Measurements from ENCODE around the gene CREM.
A peak's percentile ranks its signal among the peaks of the same experiment; 100 is the strongest.

CREM gene

DNA sequence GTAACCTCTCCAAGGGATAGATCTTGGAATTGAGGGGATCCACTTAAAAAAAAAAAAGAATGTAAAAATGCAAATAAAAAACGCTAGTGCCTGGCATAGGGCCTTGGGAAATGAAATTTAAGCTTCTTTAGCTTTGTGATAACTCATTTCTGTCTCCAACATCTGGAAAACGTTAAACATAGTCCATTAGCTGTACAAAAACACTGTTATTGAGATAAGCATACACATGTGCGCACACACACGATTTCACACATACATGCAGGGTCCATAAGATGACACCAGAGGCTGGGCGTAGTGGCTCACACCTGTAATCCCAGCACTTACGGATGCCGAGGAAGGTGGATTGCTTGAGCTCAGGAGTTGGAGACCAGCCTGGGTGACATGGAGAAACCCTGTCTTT lies 22.8 kb upstream of the CREM start:
- H3K27me3 ChIP-seq (ENCODE audit: insufficient read depth, low read length): no peaks in the 10 kb centered on the region
- no peak overlapping the region for H3K9ac ChIP-seq (ENCODE audit: low read depth, low read length)
- H3K27ac ChIP-seq (ENCODE audit: low read length): no peak overlapping the region
- H3K9me3 ChIP-seq (ENCODE audit: insufficient read depth, low read depth, low read length): no peaks in the 10 kb centered on the region
- no peaks in the 10 kb centered on the region for H3K4me1 ChIP-seq (ENCODE audit: insufficient read depth, low read length)
- no peaks in the 10 kb centered on the region for H3K36me3 ChIP-seq (ENCODE audit: insufficient read depth, low read depth, low read length)
- H3K4me3 ChIP-seq (ENCODE audit: low read length): no peak overlapping the region

DNA sequence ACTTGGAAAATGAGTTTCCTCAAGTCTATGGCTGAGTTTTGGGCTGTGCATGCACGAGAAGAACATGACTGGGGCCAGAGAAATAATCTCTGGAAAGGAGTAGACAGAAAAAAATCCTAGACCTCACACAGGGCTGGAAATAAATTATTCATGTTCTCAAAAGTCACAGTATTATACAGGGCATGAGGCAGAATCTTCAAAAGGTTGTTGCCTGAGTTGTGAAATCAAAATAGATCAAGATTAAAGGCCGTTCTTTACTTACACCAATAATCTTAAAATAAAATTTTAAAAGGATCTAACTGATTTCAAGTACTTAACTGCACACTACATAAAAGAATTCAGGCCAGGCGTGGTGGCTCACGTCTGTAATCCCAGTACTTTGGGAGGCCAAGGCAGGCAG lies 14.1 kb upstream of the CREM start:
- Histone ChIP-seq H3K27me3 (ENCODE audit: insufficient read depth, low read length) (no peaks in the 10 kb centered on the region), H3K36me3 (ENCODE audit: insufficient read depth, low read depth, low read length) (no peaks in the 10 kb centered on the region), H3K4me1 (ENCODE audit: insufficient read depth, low read length) (no peaks in the 10 kb centered on the region), H3K27ac (ENCODE audit: low read length) (no peak overlapping the region), H3K4me3 (ENCODE audit: low read length) (no peak overlapping the region), H3K9ac (ENCODE audit: low read depth, low read length) (no peak overlapping the region), H3K9me3 (ENCODE audit: insufficient read depth, low read depth, low read length) (no peaks in the 10 kb centered on the region)

DNA sequence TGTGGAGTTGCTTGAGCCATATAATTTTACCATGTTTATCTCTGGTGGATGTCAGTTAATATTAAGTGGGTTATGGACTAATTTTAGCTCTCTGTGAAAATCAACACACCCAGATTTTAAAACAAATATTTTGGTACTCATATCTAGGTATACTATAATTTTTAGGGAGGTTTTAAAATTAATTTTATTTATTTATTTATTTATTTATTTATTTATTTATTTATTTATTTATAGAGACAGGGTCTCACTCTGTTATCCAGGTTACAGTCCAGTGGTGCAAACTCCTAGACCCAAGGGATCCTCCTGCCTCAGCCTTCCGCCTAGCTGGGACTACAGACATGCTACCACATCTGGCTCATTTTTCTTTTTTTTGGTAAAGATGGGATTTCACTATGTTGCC lies 7.3 kb upstream of the CREM start:
- no peak overlapping the region for H3K27ac ChIP-seq (ENCODE audit: low read length)
- H3K4me3 ChIP-seq (ENCODE audit: low read length): no peak overlapping the region
- H3K9me3 ChIP-seq (ENCODE audit: insufficient read depth, low read depth, low read length): no peaks in the 10 kb centered on the region
- no peaks in the 10 kb centered on the region for H3K4me1 ChIP-seq (ENCODE audit: insufficient read depth, low read length)
- no peaks in the 10 kb centered on the region for H3K27me3 ChIP-seq (ENCODE audit: insufficient read depth, low read length)
- no peaks in the 10 kb centered on the region for H3K36me3 ChIP-seq (ENCODE audit: insufficient read depth, low read depth, low read length)
- no peak overlapping the region for H3K9ac ChIP-seq (ENCODE audit: low read depth, low read length)

DNA sequence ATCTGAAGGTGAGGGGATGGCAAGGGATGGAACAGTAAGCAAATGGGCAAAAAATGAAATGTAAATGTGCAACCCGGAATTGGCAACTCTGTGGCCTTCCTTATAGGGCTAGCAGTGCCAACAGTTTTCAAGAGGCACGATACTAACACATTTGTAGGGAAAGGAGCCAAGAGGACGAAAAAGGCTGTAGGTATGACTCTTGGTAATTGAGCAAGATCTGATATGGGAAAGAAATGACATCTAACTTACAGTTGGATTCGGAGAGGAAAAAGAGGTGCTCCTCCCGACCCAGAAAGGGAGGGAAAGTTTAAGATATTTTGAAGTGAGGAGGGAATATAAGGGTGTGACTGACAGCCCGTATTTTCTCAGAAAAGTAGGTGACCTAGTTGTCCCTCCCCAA lies 2.1 kb upstream of the CREM start:
- no peak overlapping the region for H3K9ac ChIP-seq (ENCODE audit: low read depth, low read length)
- H3K9me3 ChIP-seq (ENCODE audit: insufficient read depth, low read depth, low read length): no peaks in the 10 kb centered on the region
- no peak overlapping the region for H3K4me3 ChIP-seq (ENCODE audit: low read length)
- H3K27ac ChIP-seq (ENCODE audit: low read length): no peak overlapping the region
- no peaks in the 10 kb centered on the region for H3K36me3 ChIP-seq (ENCODE audit: insufficient read depth, low read depth, low read length)
- no peaks in the 10 kb centered on the region for H3K27me3 ChIP-seq (ENCODE audit: insufficient read depth, low read length)
- no peaks in the 10 kb centered on the region for H3K4me1 ChIP-seq (ENCODE audit: insufficient read depth, low read length)

GRCh38 chr10:35126062-35126529 lies 550 bp upstream of the CREM start:
- Histone ChIP-seq H3K9me3 (ENCODE audit: insufficient read depth, low read depth, low read length) (no peaks in the 10 kb centered on the region), H3K4me3 (ENCODE audit: low read length) (peak overlapping the region; percentile 72), H3K36me3 (ENCODE audit: insufficient read depth, low read depth, low read length) (no peaks in the 10 kb centered on the region), H3K9ac (ENCODE audit: low read depth, low read length) (peak overlapping the region; percentile 70; the same call in 1 of the 2 replicates), H3K27me3 (ENCODE audit: insufficient read depth, low read length) (no peaks in the 10 kb centered on the region), H3K27ac (ENCODE audit: low read length) (peak overlapping the region; percentile 60), H3K4me1 (ENCODE audit: insufficient read depth, low read length) (no peaks in the 10 kb centered on the region)

GRCh38 chr10:35127289-35127891 lies 744 bp downstream of the CREM start:
- H3K27ac ChIP-seq (ENCODE audit: low read length): peak overlapping the region; percentile 75
- H3K36me3 ChIP-seq (ENCODE audit: insufficient read depth, low read depth, low read length): no peaks in the 10 kb centered on the region
- H3K4me3 ChIP-seq (ENCODE audit: low read length): peak overlapping the region; percentile 92
- peak overlapping the region; percentile 96 for H3K9ac ChIP-seq (ENCODE audit: low read depth, low read length)
- H3K27me3 ChIP-seq (ENCODE audit: insufficient read depth, low read length): no peaks in the 10 kb centered on the region
- H3K9me3 ChIP-seq (ENCODE audit: insufficient read depth, low read depth, low read length): no peaks in the 10 kb centered on the region
- H3K4me1 ChIP-seq (ENCODE audit: insufficient read depth, low read length): no peaks in the 10 kb centered on the region

- no peak overlapping the region for H3K9ac ChIP-seq (ENCODE audit: low read depth, low read length)
- H3K9me3 ChIP-seq (ENCODE audit: insufficient read depth, low read depth, low read length): no peaks in the 10 kb centered on the region
- no peaks in the 10 kb centered on the region for H3K27me3 ChIP-seq (ENCODE audit: insufficient read depth, low read length)
- no peak overlapping the region for H3K4me3 ChIP-seq (ENCODE audit: low read length)
- H3K36me3 ChIP-seq (ENCODE audit: insufficient read depth, low read depth, low read length): no peaks in the 10 kb centered on the region
- H3K4me1 ChIP-seq (ENCODE audit: insufficient read depth, low read length): no peaks in the 10 kb centered on the region
- H3K27ac ChIP-seq (ENCODE audit: low read length): no peak overlapping the region
Observed at GRCh38 chr10:35129185-35129674, 2.6 kb downstream of the CREM start.

DNA sequence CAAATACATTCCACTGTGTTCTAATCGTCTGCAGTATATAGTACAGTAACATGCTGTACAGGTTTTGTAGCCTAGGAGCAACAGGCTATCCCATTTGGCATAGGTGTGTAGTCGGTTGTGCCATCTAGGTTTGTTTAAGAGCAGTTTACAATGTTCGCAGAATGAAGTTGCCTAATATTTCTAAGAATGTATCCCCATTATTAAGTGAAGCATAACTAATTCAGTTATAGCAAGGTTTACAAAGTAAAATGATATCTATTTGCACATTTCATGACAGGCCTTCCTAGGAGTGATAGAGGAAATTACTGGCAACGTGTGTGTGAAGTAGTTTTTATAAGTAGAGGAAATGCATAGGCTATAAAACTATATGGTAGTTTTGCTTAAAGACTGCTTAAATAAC lies 4.0 kb downstream of the CREM start:
- H3K27ac ChIP-seq (ENCODE audit: low read length): no peak overlapping the region
- H3K4me3 ChIP-seq (ENCODE audit: low read length): no peak overlapping the region
- H3K9ac ChIP-seq (ENCODE audit: low read depth, low read length): no peak overlapping the region
- H3K36me3 ChIP-seq (ENCODE audit: insufficient read depth, low read depth, low read length): no peaks in the 10 kb centered on the region
- no peaks in the 10 kb centered on the region for H3K27me3 ChIP-seq (ENCODE audit: insufficient read depth, low read length)
- H3K9me3 ChIP-seq (ENCODE audit: insufficient read depth, low read depth, low read length): no peaks in the 10 kb centered on the region
- H3K4me1 ChIP-seq (ENCODE audit: insufficient read depth, low read length): no peaks in the 10 kb centered on the region

GRCh38 chr10:35132727-35133126 lies 6.1 kb downstream of the CREM start:
- no peaks in the 10 kb centered on the region; the same call in 1 of the 2 replicates for H3K4me1 ChIP-seq (ENCODE audit: insufficient read depth, low read length)
- no peaks in the 10 kb centered on the region for H3K36me3 ChIP-seq (ENCODE audit: insufficient read depth, low read depth, low read length)
- no peak overlapping the region for H3K9ac ChIP-seq (ENCODE audit: low read depth, low read length)
- H3K27ac ChIP-seq (ENCODE audit: low read length): no peak overlapping the region
- H3K4me3 ChIP-seq (ENCODE audit: low read length): no peak overlapping the region
- no peaks in the 10 kb centered on the region for H3K9me3 ChIP-seq (ENCODE audit: insufficient read depth, low read depth, low read length)
- H3K27me3 ChIP-seq (ENCODE audit: insufficient read depth, low read length): no peaks in the 10 kb centered on the region

GRCh38 chr10:35133586-35133985 lies 6.9 kb downstream of the CREM start:
- Histone ChIP-seq H3K27ac (ENCODE audit: low read length) (no peak overlapping the region), H3K36me3 (ENCODE audit: insufficient read depth, low read depth, low read length) (no peaks in the 10 kb centered on the region), H3K4me3 (ENCODE audit: low read length) (no peak overlapping the region), H3K9me3 (ENCODE audit: insufficient read depth, low read depth, low read length) (no peaks in the 10 kb centered on the region), H3K4me1 (ENCODE audit: insufficient read depth, low read length) (no peaks in the 10 kb centered on the region; the same call in 1 of the 2 replicates), H3K27me3 (ENCODE audit: insufficient read depth, low read length) (no peaks in the 10 kb centered on the region), H3K9ac (ENCODE audit: low read depth, low read length) (no peak overlapping the region)

DNA sequence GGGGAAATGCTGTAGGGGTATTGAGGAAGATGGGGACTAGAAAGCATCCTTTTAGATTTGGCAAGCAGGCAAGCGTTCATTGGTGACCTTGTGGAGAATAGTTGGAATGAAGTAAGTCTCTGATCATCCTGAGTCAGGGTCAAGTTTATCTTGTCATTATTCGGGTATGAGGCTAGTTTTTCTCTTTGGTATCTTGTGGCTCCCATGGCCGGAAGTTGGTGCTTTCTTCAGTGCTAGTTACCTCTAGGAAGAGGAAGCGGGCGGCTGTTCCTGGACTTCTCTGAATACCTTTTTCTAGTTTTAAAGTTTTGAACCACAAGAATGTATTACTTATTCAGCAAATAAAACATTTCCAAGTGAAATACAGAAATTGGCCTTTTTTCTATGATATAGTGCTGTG lies 9.2 kb downstream of the CREM start:
- no peaks in the 10 kb centered on the region for H3K9me3 ChIP-seq (ENCODE audit: insufficient read depth, low read depth, low read length)
- no peak overlapping the region for H3K27ac ChIP-seq (ENCODE audit: low read length)
- H3K9ac ChIP-seq (ENCODE audit: low read depth, low read length): no peak overlapping the region
- H3K27me3 ChIP-seq (ENCODE audit: insufficient read depth, low read length): no peaks in the 10 kb centered on the region
- H3K4me3 ChIP-seq (ENCODE audit: low read length): no peak overlapping the region
- H3K36me3 ChIP-seq (ENCODE audit: insufficient read depth, low read depth, low read length): no peaks in the 10 kb centered on the region
- no peaks in the 10 kb centered on the region; the same call in 1 of the 2 replicates for H3K4me1 ChIP-seq (ENCODE audit: insufficient read depth, low read length)

DNA sequence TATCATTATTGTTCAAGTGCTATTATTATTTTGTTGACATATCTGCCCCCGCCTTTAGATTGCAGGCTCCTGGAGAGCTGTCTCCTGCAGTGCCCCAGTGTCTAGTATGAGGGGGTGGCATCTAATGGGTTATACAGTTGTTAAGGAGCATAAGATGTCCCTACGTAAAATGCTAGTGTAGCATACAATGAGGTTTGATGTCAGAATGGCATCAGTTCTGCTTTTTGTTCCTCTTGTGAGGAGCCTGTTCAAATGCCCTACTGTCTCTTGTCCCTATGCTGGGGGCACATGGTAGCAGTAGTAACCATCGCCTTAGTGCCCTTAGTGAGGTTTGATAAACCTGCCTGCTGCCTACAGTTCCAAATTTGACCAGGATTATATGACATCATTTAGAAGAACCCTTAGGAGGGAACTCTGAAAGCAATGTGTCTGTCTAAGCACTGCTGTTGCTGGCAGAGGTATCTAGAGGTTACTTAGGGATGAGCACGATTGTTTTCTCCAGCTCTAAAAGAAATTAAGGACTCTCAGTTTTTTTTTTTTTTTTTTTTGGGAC lies 9.7 kb downstream of the CREM start:
- Histone ChIP-seq H3K36me3 (ENCODE audit: insufficient read depth, low read depth, low read length) (no peaks in the 10 kb centered on the region), H3K9me3 (ENCODE audit: insufficient read depth, low read depth, low read length) (no peaks in the 10 kb centered on the region), H3K27ac (ENCODE audit: low read length) (no peak overlapping the region), H3K27me3 (ENCODE audit: insufficient read depth, low read length) (no peaks in the 10 kb centered on the region), H3K4me3 (ENCODE audit: low read length) (no peak overlapping the region), H3K4me1 (ENCODE audit: insufficient read depth, low read length) (no peaks in the 10 kb centered on the region; the same call in 1 of the 2 replicates), H3K9ac (ENCODE audit: low read depth, low read length) (no peak overlapping the region)
